Measurements from ENCODE around the gene OR13A1. TPM values are rescaled to one million over a fixed set of nuclear protein-coding genes. Genes with fewer than 3 reads are reported as not detected.
A peak's percentile ranks its signal among the peaks of the same experiment; 100 is the strongest.
"Not testable (repeated sequence)": the region's sequence is repeated elsewhere in the genome, so short reads cannot be mapped to it uniquely, and the experiment has no call there.

OR13A1 gene, protein sequence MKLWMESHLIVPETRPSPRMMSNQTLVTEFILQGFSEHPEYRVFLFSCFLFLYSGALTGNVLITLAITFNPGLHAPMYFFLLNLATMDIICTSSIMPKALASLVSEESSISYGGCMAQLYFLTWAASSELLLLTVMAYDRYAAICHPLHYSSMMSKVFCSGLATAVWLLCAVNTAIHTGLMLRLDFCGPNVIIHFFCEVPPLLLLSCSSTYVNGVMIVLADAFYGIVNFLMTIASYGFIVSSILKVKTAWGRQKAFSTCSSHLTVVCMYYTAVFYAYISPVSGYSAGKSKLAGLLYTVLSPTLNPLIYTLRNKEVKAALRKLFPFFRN
- not detected for total RNA-seq
- not detected for polyA plus RNA-seq
- long read RNA-seq, donor 1: 0 reads
- long read RNA-seq, donor 2: 0 reads
- long read RNA-seq, donor 3, partial matches to known transcripts: 0 of 1 reads
- long read RNA-seq, donor 3, other reads (novel, unspliced or antisense): 1 of 1 reads
- long read RNA-seq, donor 4: 0 reads

DNA sequence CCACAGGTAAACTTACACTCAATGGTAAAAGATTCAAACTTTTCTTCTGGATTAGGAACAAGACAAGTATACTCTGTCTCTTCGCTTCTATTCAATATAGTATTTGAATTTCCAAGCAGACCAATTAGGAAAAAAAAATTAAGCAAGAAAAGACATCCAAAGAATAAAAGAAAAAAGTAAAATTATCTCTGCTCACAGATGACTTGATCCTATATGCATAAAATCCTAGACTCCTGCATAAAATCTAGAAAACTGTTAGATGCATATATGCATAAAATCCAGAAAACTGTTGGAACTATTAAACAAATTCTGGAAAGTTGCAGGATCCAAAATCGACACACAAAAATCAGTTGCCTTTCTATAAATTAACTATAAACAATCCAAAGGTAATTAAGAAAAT is at the start of gene OR13A1:
TSS of gene OR13A1 (minus strand) at position 101 of the 400 bp plus-strand sequence. CDS start 11,186 bp downstream, outside the sequence.
- Histone ChIP-seq H3K4me1 (ENCODE audit: control insufficient read depth, insufficient read depth, low read length) (no peaks in the 10 kb centered on the region), H3K4me3 (ENCODE audit: low read length) (no peak within 1 kb of the TSS), H3K27me3 (ENCODE audit: control insufficient read depth, insufficient read depth) (no peaks in the 10 kb centered on the region), H3K9me3 (ENCODE audit: control insufficient read depth, low read length) (no peaks in the 10 kb centered on the region), H3K27ac (ENCODE audit: low read length) (no peak within 1 kb of the TSS)
- ATAC-seq (no peak), DNase-seq (no peak)
- intact Hi-C loops (cut with DNase I): no loop called here
- WGBS: 76% methylated on average over 2 of the region's 2 CpGs

DNA sequence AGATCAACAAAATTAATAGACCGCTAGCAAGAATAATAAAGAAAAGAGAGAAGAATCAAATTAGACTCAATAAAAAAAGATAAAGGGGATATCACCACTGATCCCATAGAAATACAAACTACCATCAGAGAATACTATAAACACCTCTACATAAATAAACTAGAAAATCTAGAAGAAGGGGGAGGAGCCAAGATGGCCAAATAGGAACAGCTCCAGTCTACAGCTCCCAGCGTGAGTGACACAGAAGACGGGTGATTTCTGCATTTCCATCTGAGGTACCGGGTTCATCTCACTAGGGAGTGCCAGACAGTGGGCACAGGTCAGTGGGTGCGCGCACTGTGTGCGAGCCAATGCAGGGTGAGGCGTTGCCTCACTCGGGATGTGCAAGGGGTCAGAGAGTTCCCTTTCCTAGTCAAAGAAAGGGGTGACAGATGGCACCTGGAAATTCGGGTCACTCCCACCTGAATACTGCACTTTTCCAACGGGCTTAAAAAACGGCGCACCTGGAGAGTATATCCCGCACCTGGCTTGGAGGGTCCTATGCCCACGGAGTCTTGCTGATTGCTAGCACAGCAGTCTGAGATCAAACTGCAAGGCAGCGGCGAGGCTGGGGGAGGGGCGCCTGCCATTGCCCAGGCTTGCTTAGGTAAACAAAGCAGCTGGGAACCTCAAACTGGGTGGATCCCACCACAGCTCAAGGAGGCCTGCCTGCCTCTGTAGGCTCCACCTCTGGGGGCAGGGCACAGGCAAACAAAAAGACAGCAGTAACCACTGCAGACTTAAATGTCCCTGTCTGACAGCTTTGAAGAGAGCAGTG is 46.8 kb upstream of the OR13A1 start:
- H3K9me3 ChIP-seq (ENCODE audit: control insufficient read depth, low read length); H3K4me1 ChIP-seq (ENCODE audit: control insufficient read depth, insufficient read depth, low read length); H3K27me3 ChIP-seq (ENCODE audit: control insufficient read depth, insufficient read depth); intact Hi-C loops (cut with DNase I); ATAC-seq; H3K27ac ChIP-seq (ENCODE audit: low read length); H3K4me3 ChIP-seq (ENCODE audit: low read length): not testable (repeated sequence)
- WGBS: 59% methylated on average over 18 of the region's 18 CpGs
- peak in 2 of 3 donors; percentile 34 to 42 for DNase-seq

DNA sequence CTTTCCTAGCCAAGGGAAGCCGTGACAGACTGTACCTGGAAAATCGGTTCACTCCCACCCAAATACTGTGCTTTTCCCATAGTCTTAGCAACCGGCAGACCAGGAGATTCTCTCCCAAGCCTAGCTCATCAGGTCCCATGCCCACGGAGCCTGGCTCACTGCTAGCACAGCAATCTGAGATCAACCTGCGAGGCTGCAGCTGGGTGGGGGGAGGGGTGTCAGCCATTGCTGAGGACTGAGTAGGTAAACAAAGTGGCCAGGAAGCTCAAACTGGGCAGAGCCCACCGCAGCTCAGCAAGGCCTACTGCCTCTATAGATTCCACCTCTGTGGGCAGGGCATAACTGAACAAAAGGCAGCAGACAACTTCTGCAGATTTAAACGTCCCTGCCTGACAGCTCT is 43.6 kb upstream of the OR13A1 start:
- H3K27me3 ChIP-seq (ENCODE audit: control insufficient read depth, insufficient read depth); H3K4me1 ChIP-seq (ENCODE audit: control insufficient read depth, insufficient read depth, low read length); H3K9me3 ChIP-seq (ENCODE audit: control insufficient read depth, low read length); H3K27ac ChIP-seq (ENCODE audit: low read length); DNase-seq; intact Hi-C loops (cut with DNase I); ATAC-seq; H3K4me3 ChIP-seq (ENCODE audit: low read length): not testable (repeated sequence)
- WGBS: 70% methylated on average over 7 of the region's 7 CpGs

DNA sequence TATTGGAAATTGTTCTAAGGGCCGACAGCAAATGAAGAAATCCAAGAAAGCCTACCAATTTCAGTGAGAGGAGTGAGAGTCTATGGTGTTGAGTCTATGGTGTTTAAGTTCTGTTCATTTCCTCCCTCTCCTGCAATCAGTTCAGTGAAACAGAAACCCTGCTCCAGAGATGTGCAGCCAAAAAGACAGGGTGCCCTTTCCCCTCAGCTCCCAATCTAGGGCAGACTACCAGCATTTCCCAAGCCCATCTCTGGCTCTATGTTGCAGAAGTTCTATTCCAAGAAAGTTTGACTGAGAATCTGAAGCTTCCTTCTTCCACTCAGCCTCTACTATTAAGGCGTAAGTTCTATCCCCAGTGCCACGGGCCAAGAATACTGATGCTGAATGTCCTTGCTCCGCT is 40.1 kb upstream of the OR13A1 start:
- 85% methylated on average over 4 of the region's 4 CpGs for WGBS
- intact Hi-C loops (cut with DNase I): no loop called here
- Histone ChIP-seq H3K27me3 (ENCODE audit: control insufficient read depth, insufficient read depth) (no peaks in the 10 kb centered on the region), H3K4me3 (ENCODE audit: low read length) (no peak overlapping the region), H3K9me3 (ENCODE audit: control insufficient read depth, low read length) (no peaks in the 10 kb centered on the region), H3K4me1 (ENCODE audit: control insufficient read depth, insufficient read depth, low read length) (no peaks in the 10 kb centered on the region), H3K27ac (ENCODE audit: low read length) (no peak overlapping the region)
- ATAC-seq: no peak
- no peak for DNase-seq

DNA sequence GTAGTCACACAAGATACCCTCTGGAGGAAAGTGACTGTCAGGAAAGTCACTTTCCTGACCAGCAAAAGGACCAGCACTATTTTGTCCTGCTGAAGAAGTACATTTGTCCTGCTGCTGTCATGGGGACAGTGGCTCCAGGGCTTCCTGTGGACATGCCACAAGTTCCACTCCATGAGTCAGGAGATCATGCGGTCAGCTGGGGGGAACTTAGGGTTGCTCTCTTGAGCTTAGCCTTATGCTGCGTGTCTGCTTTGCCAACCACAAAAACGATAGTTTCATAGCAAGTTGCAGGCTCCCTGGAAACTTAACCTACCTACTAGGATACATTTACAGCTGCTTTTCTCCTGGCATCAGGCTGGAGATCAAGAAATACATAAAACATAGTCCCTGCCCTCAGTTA is 38.9 kb upstream of the OR13A1 start:
- no peak overlapping the region for H3K4me3 ChIP-seq (ENCODE audit: low read length)
- ATAC-seq (peak; percentile 69 to 75), DNase-seq (peak; percentile 40 to 65 (median 52))
- 79% methylated on average over 3 of the region's 3 CpGs for WGBS
- H3K4me1 ChIP-seq (ENCODE audit: control insufficient read depth, insufficient read depth, low read length): no peaks in the 10 kb centered on the region
- no peaks in the 10 kb centered on the region for H3K9me3 ChIP-seq (ENCODE audit: control insufficient read depth, low read length)
- intact Hi-C loops (cut with DNase I): no loop called here
- no peaks in the 10 kb centered on the region for H3K27me3 ChIP-seq (ENCODE audit: control insufficient read depth, insufficient read depth)
- H3K27ac ChIP-seq (ENCODE audit: low read length): no peak overlapping the region

DNA sequence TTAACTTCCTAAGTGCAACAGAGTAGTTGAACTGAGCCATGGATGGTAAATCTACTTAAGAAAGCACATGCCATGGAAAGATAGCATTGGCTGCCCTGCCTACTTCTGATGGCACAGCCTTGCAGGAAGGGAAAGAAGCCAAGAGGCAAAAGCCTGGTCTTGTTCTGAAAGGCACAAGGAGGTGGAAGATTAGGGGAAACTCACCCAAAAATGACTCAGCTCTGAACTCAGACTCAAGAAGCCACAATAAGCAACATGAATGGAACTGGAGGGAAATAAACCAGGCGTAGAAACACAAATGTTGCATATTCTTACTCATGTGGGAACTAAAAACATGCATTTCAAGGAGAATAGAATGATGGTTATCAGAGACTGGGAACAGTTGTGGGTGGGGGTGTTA is 37.8 kb upstream of the OR13A1 start:
- ATAC-seq: no peak
- Histone ChIP-seq H3K4me1 (ENCODE audit: control insufficient read depth, insufficient read depth, low read length) (no peaks in the 10 kb centered on the region), H3K9me3 (ENCODE audit: control insufficient read depth, low read length) (no peaks in the 10 kb centered on the region), H3K27me3 (ENCODE audit: control insufficient read depth, insufficient read depth) (no peaks in the 10 kb centered on the region), H3K27ac (ENCODE audit: low read length) (no peak overlapping the region), H3K4me3 (ENCODE audit: low read length) (no peak overlapping the region)
- intact Hi-C loops (cut with DNase I): no loop called here
- no peak for DNase-seq
- 81% methylated on average over 1 of the region's 1 CpG for WGBS

DNA sequence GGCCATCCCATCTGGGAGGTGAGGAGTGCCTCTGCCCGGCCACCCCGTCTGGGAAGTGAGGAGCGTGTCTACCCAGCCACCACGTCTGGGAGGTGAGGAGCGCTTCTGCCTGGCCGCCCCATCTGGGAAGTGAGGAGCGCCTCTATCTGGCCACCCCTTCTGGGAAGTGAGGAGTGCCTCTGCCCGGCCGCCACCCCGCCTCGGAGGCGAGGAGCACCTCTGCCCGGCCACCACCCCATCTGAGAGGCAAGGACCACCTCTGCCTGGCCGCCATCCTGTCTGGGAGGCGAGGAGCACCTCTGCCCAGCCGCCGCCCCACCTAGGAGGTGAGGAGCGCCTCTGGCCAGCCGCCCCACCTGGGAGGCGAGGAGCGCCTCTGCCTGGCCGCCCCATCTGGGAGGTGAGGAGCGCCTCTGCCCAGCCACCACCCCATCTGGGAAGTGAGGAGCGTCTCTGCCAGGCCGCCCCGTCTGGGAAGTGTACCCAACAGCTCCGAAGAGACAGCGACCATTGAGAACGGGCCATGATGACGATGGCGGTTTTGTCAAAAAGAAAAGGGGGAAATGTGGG is 32.9 kb upstream of the OR13A1 start:
- H3K4me3 ChIP-seq (ENCODE audit: low read length); H3K9me3 ChIP-seq (ENCODE audit: control insufficient read depth, low read length); H3K27ac ChIP-seq (ENCODE audit: low read length); H3K4me1 ChIP-seq (ENCODE audit: control insufficient read depth, insufficient read depth, low read length); H3K27me3 ChIP-seq (ENCODE audit: control insufficient read depth, insufficient read depth); ATAC-seq; intact Hi-C loops (cut with DNase I): not testable (repeated sequence)
- DNase-seq: peak in 1 of 3 donors; percentile 36
- WGBS: 91% methylated on average over 30 of the region's 31 CpGs

DNA sequence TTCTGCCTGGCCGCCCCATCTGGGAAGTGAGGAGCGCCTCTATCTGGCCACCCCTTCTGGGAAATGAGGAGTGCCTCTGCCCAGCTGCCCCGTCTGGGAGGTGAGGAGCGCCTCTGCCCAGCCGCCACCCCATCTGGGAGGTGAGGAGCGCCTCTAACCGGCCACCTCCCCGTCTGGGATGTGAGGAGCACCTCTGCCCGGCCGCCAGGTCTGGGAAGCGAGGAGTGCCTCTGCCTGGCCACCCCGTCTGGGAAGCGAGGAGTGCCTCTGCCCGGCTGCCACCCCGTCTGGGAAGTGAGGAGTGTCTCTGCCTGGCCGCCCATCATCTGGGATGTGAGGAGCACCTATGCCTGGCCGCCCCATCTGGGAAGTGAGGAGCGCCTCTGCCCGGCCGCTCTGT is 32.1 kb upstream of the OR13A1 start:
- H3K27me3 ChIP-seq (ENCODE audit: control insufficient read depth, insufficient read depth); H3K4me3 ChIP-seq (ENCODE audit: low read length); H3K27ac ChIP-seq (ENCODE audit: low read length); intact Hi-C loops (cut with DNase I); H3K4me1 ChIP-seq (ENCODE audit: control insufficient read depth, insufficient read depth, low read length); H3K9me3 ChIP-seq (ENCODE audit: control insufficient read depth, low read length); ATAC-seq: not testable (repeated sequence)
- peak in 1 of 3 donors; percentile 57 for DNase-seq
- WGBS: 95% methylated on average over 20 of the region's 20 CpGs

DNA sequence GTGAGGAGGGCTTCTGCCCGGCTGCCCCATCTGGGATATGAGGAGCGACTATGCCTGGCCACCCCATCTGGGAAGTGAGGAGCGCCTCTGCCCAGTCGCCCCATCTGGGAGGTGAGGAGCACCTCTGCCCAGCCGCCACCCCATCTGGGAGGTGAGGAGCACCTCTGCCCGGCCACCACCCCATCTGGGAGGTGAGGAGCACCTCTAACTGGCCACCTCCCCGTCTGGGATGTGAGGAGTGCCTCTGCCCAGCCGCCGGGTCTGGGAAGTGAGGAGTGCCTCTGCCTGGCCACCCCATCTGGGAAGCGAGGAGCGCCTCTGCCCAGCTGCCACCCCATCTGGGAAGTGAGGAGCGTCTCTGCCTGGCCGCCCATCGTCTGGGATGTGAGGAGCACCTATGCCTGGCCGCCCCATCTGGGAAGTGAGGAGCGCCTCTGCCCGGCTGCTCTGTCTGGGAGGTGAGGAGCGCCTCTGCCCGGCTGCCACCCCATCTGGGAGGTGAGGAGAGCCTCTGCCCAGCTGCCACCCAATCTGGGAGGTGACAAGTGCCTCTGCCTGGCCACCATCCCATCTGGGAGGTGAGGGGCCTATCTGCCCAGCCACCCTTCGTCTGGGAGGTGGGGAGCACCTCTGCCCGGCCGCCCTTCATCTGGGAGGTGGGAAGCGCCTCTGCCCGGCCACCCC is 31.4 kb upstream of the OR13A1 start:
- H3K4me1 ChIP-seq (ENCODE audit: control insufficient read depth, insufficient read depth, low read length); H3K27ac ChIP-seq (ENCODE audit: low read length); intact Hi-C loops (cut with DNase I); H3K9me3 ChIP-seq (ENCODE audit: control insufficient read depth, low read length); H3K4me3 ChIP-seq (ENCODE audit: low read length); H3K27me3 ChIP-seq (ENCODE audit: control insufficient read depth, insufficient read depth); DNase-seq; ATAC-seq: not testable (repeated sequence)
- WGBS: 90% methylated on average over 24 of the region's 24 CpGs

DNA sequence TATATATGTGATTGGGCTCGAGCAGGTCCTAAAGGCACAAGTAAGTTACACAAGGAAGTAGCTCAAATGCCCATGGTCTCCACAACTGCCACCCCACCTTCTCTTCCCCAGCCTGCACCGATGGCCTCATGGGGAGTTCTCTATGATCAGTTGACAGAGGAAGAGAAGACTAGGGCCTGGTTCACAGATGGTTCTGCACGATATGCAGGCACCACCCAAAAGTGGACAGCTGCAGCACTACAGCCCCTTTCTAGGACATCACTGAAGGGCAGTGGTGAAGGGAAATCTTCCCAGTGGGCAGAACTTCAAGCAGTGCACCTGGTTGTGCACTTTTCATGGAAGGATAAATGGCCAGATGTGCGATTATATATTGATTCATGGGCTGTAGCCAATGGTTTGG is 25.0 kb upstream of the OR13A1 start:
- H3K4me1 ChIP-seq (ENCODE audit: control insufficient read depth, insufficient read depth, low read length); intact Hi-C loops (cut with DNase I); H3K4me3 ChIP-seq (ENCODE audit: low read length); ATAC-seq; H3K27ac ChIP-seq (ENCODE audit: low read length); DNase-seq; H3K27me3 ChIP-seq (ENCODE audit: control insufficient read depth, insufficient read depth); H3K9me3 ChIP-seq (ENCODE audit: control insufficient read depth, low read length): not testable (repeated sequence)
- 77% methylated on average over 4 of the region's 4 CpGs for WGBS

All from right cardiac atrium (tissue), 5 donors.